COLO668 (cell line): ENCODE measurements around the gene TRIM69.
A peak's percentile ranks its signal among the peaks of the same experiment; 100 is the strongest.
"Not testable (repeated sequence)": the region's sequence is repeated elsewhere in the genome, so short reads cannot be mapped to it uniquely, and the experiment has no call there.

ENCODE experiments used
- DNase-seq: peaks from one replicate; lab custom pipeline; 2025; ENCODE audit not compliant: unreplicated experiment; lab: John Stamatoyannopoulos, UW

Gene TRIM69

DNA sequence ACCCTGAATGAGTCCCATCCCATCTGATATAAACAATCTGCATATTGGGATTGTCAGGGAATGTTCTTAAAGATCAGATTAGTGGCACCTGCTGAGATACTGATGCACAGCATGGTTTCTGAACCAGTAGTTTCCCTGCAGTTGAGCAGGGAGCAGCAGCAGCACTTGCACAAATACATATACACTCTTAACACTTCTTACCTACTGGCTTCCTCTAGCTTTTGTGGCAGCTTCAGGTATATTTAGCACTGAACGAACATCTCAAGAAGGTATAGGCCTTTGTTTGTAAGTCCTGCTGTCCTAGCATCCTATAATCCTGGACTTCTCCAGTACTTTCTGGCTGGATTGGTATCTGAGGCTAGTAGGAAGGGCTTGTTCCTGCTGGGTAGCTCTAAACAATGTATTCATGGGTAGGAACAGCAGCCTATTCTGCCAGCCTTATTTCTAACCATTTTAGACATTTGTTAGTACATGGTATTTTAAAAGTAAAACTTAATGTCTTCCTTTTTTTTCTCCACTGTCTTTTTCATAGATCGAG lies 20.5 kb upstream of the TRIM69 start:
- DNase-seq: no peak

GRCh38 chr15:44716983-44717602 lies 19.2 kb upstream of the TRIM69 start:
- no peak for DNase-seq

- no peak for DNase-seq
Observed at GRCh38 chr15:44718180-44718926, 18.0 kb upstream of the TRIM69 start.

DNA sequence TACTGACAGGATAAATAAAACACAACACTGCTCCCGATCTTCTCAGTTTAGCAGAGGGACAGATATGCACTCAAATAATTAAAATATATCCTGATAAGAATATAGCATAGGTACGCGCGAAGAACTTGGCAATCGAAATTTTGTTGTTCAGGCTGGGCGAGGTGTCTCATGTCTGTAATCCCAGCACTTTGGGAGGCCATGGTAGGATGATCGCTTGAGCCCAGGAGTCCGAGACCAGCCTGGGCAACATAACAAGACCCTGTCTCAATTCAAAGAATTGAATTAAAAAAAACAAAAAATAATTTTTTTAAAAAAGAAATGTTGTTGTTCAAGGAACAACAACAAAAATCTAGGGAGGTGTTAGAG lies 17.4 kb upstream of the TRIM69 start:
- no peak for DNase-seq

DNA sequence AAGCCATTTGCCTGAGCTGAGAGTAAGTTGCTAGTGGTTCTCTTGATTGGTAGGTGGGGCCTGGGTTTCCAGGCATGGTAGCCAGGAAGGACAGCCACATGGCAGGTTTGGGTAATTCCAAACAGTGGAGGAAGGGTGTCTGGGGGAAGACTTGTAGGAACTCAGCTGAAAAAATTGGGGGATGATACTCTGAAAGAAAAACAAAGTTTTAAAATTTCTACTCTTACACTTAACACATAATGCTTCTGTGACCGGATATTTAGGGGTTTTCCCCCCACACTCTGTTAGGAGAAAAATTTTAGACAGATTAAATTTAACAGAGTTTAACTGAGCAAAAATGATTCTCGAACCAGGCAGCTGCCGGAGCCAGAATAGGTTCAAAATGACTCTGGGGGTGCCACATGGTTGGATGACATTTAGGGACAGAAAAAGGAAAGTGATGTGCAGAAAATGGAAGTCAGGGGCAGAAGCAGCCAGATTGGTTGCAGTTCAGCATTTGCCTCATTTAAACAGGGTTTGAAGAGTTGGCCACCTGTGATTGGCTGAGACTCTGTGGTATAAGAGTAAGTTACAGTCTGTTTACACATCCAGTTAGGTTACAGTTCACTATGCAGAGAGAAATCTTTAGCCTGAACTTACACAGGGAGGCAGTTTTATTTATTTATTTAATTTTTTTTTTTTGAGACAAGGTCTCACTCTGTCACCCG lies 16.9 kb upstream of the TRIM69 start:
- no peak for DNase-seq

DNA sequence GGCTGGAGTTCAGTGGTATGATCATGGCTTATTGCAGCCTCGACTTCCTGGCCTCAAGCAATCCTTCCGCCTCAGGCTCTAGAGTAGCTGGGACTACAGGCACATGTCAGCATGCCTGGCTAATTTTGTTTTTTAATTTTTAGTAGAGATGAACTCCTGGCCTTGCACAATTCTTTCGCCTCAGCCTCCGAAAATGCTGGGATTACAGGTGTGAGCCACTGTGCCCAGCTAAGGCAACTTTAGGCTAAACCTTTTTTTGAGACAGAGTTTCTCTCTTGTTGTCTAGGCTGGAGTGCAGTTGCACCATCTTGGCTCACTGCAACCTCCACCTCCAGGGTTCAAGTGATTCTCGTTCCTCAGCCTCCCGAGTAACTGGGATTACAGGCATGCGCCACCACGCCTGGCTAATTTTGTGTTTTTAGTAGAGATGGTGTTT lies 16.3 kb upstream of the TRIM69 start:
- not testable (repeated sequence) for DNase-seq

DNA sequence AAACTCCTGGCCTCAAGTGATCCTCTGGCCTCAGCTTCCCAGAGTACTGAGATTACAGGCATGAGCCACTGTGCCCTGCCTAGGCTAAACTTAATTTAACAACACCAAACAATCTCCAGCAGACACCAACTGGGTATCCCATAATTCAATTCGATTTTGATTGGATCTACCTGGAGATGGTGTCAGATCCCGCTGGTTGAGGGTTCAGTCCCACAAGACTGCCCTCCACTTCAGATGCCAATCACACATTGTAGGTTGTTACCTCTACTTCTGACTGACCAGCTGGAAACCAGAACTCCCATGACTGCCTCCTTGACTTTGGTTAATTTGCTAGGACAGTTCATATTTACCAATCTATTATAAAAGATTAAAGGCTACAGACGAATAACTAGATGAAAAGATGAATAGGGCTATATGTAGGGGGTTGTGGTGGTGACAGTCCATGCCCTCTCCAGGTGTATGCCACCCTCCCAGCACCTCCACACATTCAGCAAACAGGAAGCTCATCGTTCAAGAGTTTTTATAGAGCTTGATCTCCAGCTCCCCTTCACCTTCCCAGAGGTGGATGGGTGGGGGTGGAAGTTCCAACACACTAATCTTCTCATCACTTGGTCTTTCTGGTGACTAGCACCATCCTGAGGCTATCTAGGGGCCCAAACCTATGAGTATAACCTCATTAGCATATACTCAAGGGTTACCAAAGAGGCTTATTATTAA lies 15.7 kb upstream of the TRIM69 start:
- DNase-seq: no peak

DNA sequence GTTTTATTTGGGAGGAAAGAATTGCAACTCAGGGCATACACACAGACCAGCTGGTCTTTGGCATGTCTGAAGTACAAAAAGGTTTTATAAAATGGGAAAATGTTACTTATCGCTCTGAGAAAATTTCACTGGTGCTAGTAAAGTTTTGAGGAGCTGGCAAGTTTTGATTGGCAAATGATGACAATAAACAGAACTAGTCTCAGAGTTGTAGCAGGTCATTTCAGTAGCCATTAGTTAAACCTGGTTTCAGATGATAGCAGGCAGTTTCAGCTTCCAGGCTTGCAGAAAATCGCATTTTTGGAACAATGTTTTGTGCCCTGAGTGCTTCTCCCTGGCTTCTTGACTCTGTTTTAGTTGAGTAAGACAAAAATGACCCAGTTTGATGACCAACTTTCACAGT lies 14.3 kb upstream of the TRIM69 start:
- DNase-seq: no peak

DNA sequence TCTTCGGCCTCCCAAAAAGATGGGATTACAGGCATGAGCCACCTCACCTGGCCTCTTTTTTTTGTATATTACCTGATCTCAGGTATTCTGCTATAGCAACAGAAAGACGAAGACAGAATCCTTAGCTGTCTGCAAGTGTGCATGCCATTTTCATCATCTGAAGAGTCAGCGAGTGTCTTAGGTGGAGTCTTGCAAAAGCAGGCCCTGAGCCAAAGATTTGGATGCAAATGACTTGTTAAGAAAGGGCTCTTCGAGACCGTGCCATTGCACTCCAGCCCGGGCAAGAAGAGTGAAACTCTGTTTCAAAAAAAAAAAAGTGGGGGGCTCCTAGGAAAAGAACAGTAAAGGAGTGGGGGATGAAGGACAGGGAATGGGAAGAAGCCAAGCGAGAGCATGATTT lies 10.2 kb upstream of the TRIM69 start:
- no peak for DNase-seq

DNA sequence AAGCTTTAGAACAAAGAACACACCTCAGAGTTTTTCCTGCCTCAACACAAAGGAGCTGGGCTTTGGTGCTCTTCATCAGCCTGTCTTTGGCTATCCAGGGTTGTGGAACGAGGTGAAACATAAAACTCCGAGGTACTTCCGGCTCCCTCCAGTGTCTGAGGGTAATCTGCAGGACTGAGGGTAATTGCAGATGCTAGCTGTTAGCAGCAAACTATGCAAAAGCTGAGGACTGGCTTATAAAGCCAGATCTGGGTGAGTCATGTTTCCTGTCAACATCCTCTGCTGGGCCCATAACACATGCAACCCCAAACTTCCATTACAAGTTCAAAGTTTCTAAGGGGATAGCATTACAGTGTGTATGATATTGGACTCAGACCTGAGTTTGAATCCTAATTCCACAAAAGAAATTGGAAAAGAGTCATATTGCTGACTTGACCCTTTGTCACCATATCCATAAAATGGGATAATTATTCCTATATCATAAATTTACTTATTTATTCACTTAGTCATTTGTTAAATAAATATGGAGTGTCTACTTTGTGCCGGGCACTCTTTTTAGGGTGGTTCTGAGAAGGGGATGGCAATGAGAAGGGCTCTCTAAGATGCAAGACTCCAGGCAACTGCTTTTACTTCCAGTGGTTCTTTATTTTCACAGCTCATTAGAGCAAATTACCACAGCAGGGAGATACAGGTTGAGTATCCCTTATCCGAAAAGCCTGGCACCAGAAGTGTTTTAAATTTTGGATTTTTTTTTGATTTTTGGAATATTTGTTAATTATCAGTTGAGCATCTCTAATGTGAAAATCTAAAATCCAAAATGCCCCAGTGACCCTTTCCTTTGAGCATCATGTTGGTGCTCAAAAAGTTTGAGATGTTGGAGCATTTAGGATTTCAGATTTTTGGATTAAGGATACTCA lies 9.5 kb upstream of the TRIM69 start:
- DNase-seq: peak; percentile 47

- no peak for DNase-seq
Observed at GRCh38 chr15:44727485-44728231, 8.7 kb upstream of the TRIM69 start.

DNA sequence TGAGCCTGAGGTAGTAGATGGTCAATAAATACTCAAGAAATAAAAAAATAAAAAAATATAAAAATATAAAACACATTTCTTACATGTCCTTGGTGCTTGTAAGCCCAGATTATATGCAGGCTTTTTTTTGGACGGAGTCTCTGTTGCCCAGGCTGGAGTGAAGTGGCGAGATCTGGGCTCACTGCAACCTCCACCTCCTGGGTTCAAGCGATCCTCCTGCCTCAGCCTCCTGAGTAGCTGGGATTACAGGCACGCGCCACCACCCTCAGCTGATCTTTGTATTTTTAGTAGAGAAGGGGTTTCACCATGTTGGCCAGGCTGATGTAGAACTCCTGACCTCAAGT lies 8.1 kb upstream of the TRIM69 start:
- not testable (repeated sequence) for DNase-seq

DNA sequence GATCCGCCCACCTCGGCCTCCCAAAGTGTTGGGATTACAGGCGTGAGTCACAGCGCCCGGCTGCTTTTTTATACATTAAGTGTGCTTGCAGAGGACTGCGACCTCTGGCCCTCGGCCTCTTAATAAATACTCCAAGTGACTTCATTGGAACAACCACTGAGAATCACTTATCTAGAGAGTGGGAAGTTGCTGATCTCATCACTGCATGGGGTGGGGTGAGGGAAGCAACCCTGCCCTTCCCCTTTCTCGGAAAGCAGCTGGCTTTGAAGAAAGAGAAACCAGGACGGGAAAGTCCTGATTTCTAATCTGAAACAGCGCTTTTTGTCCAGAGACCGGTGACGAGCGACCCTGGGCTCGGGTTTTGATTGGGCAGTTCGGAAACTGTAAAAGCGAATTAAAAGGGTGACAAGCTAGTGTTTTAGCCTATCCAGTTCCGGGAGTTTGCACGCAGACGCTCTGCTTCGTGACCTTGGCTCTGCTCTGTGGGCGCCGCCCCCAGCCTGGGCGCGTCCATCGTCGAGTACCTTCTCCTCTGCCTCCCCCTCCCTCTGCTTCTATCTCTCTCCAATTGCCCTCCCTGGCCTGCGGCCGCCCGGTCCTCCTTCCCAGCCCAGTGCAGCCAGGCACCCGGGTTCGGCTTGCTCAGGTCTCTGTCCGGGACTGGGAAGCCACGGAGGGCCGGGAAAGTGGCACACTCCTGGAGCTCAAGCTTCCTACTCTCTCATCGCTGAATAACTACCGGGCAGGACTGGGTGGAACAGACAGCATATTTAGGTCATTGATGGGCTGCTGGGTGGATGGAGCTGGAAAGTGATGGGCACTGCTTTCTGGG lies 7.5 kb upstream of the TRIM69 start:
- DNase-seq: peak; percentile 92

- DNase-seq: peak; percentile 61
Observed at GRCh38 chr15:44729408-44730127, 6.8 kb upstream of the TRIM69 start.

GRCh38 chr15:44734839-44735481 lies 1.4 kb upstream of the TRIM69 start:
- no peak for DNase-seq

- no peak for DNase-seq
Observed at GRCh38 chr15:44735482-44736180, 697 bp upstream of the TRIM69 start.
